NCI-H460 (cell line): ENCODE data around the gene LRFN2. TPM values are rescaled to one million over a fixed set of nuclear protein-coding genes. Genes with fewer than 3 reads are reported as not detected.

ENCODE experiments used
- DNase-seq: peaks from one replicate; pipeline ENCODE4 v3.0.0-alpha.2; 2016; ENCODE audit warnings: low read depth; ENCODE audit errors: extremely low read depth
- total RNA-seq: library from RNA; depleted of rRNA; stranded (reverse); fragments of >200 nt; shearing (Covaris generic); gene quantifications from 2 replicates; pipeline ENCODE4 v1.2.3, GENCODE V29; 2014

Gene LRFN2
- total RNA-seq, 1 experiment from 2014 or later = not detected

DNA sequence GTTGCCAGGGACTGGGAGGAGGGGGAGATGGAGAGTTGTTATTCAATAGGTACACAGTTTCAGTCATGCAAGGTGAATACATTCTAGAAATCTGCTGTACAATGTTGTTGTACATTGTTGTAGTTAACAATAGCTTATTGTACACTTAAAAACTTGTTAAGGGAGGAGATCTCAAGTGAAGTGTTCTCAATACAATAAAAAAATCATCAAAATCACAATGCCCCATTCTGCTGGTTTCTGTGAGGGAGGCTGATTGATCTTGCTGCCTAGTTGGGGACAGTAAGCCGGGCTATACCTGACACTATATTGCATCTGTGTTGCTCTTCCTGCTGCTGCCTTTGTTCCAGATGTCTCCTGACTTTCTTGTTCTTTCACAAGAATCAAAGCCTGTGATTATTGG, 232.1 kb downstream of the LRFN2 start:
- DNase-seq = no peak

DNA sequence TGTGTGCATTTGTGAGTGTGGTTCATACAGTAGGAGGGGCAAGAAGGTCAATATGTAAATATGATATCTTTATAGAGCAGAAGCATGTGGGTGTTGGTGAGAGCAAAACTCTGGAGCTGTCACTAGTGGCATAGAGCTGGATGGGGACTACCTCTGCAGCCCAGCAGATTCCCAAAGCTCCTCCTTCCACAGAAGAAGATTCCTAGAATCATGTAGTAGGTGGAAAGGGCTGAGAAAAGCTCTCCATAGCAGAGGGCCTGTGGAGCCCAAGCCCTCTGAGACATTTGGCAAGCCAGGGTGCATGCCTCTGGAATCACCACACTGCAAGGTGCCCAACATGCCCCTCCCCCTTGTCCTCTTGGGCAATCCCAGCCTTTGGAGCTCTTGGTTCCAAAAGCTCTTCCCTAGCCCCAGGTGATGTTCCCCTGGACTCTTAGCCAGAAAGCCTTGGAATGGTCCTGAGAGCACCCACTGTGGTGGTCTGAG, 233.2 kb downstream of the LRFN2 start:
- no peak for DNase-seq

DNA sequence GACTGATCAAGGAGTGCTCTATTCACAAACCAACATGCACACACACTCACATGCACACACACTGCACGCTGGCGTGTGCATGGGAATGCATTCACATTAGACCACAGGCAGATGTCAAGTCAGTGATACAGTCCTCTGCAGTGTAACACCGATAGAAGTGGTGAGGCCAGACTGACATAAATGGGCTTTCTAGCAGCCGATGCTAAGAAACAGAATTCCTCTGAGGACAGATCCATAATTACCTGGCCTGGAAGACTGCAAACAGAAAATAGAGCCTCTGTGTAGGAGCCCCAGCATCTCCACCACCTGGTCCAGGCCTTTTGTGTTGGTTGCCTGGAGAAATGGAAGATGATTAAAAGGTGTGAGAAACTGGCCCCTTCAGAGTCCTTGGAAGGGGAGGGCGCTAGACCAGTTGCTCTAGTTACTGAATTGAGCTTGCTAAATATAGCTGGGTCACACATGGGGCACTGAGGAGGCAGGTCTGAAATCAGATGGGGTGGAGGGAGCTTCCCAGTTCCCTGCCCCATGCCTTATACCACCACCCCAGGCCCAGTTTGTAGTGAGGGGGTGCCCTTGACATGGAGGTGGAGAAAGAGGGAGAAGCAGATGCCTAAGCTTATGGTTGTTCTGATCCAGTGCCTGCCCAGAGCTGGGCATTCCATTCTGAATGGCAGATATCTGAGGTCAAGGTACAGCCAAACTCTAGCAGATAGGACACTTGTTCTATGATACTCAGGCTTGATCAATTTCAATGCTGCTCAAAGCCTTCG, 233.8 kb downstream of the LRFN2 start:
- DNase-seq = no peak

DNA sequence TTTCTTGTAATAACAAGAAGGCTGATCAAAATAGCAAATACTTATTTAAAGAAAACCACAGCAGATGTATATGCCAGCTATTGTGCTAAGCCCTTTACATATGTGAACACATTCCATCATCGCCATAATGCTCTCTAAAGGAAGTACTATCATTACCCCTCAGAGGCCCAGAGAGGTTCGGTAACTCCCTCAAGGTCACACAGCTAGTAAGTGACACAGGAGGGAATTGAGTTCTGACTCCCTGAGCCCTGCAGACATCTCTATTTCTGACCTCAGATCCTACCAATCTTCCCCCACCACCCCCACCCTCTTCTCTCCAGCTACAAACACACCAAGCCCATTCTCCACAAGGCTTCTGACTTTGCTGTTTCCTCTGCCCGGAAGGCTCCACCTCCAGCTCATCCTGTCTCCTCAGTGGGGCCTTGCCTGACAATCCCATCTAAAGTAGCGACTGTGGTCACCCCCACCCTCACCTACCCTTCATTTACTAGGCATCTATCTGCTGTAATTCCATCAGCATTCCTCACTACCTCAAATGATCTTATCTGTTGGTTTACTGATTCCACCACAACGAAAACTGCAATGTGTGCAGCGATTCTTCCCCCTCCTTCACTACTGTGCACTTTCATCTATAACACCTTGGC, 234.5 kb downstream of the LRFN2 start:
- no peak for DNase-seq

DNA sequence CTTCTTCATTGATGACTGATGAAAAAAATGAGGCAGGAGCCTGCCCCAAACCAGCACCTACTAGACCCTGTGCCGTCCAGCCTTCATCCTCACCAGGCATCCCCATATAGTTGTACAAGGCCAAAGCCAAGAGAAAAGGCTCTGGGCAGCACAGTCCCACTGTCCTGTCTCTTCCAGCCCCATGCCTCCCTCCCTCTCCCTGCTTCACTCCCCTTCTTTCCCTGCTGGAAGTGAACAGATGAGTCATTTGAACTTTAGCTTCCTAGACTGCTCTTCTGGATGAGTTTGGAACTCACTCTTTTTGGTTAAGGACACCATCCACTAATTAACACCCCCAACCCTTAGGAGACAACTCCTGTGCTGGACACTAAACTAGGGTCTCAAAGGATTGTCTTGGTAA, 235.2 kb downstream of the LRFN2 start:
- DNase-seq = no peak

DNA sequence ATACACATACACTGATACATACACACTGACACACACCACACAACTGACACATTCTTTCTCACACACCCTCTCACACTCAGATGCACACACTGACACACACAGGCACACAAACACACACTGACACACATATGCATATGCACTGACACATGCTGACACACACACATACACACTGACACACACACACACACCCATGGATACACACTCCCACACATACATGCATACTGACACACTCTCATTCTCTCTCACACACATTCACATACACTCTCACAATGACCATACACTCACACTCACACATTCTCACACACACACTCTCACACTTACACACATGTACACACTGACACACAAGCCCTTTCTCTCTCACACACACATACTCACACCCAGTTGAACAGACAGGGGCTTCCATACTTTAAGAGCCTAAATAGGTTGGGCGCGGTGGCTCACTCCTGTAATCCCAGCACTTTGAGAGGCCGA, 236.4 kb downstream of the LRFN2 start:
- no peak for DNase-seq

DNA sequence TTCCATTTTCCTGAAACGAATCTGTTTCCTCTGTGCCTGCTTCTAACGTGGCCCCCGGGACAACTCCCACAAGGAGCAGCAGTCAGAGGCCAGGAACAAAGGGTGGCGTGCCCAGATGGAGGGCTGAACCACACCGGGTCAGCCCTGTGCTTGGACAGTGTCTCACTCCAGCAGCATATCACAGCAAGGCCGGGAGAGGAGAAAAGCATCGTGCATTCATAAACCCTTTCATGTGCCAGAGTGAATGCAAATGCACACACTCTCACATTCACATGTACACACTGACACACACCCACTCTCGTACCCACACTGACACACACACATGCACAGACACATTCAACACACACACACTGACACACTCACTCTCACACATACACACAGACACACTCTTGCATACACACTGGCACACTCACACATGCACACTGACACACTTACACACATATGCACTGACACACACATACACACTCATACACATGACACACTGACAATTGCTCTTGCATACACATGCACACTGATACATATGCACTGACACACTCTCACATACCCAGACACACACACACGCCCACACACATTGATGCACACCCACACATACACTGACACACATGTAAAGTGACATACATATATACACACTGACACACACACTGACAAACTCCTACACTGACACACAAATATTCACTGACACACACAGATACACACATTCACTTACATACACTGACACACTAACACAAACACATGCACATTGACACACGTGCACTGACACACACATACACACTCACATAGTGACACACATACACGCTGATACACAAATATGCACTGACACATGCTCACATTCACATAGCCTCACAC, 237.0 kb downstream of the LRFN2 start:
- no peak for DNase-seq

DNA sequence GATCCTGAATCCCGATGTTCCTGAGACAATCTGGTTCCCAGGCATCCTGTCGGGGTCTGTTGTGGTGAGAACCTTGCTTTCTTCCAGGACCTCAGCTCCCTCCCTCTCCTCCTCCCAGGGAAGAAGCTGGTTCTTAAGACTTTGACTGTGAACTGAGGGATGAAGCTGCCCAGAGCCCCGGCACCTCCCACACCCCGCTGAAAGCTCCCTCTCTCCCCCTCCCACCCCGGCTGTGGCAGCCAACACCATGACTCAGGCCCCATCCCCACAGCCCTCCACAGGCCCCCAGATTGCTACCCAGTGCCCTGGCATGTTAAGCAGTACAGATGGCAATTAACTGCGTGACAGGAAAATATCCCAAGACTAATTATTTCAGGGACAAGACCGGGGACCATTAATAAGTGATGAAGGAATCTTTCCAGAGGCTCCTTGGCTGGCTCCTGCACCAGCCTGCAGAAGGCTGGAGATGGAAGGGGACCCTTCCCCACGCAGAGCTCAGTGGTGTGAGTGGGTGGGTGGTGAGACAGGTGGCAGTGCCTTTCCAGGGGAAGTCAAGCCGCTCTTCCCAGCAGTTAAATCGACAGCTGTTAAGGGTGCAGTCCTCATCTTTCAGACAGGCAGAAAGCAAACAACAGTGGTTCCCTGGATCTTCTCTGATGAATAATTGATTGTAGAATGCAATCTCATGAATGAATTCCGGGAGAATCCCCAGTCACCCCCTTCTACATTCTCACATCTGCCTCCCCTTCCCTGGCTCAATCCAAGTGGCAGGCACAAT, 237.9 kb downstream of the LRFN2 start:
- no peak for DNase-seq

DNA sequence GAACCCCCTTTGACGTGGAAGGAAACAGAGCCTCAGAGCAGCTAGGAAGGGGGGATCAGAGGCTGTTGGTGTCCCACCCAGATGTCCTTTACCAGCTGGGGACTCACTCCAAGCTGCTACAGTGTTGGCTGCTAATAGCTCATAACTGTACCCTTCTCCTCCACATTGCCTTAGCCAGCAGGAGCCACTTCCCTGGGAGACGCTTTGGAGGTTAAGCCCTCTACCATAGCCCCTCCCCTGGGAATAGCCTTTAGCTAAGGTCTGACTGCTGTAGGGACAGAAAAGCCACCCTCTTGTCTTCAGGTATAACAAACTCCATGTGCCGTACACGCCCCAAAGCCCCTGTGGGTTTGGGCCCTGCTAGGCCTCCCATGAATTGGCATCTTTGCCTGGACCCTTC, 238.6 kb downstream of the LRFN2 start:
- DNase-seq = no peak

DNA sequence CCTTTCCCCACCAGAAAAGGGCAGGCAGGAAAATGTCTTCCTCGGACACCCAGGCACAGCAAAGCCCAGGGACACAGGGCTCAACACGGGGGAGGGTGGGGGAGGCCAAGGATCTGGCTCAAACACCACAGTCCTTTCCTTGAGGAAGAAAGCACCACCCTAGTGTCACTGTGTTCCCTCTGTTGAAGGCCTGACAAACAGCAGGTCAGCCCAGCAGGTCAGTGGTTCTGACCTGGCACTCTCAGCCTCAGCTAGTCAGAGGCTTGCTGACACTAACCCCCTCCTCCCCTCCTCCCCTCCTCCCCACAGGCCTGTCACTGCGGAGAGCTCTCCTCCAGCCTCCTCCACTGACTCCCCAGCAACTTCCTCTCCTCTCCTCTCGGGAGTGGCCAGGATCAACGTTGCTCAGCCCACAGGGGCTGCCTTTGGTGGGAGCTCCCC, 239.6 kb downstream of the LRFN2 start:
- no peak for DNase-seq

DNA sequence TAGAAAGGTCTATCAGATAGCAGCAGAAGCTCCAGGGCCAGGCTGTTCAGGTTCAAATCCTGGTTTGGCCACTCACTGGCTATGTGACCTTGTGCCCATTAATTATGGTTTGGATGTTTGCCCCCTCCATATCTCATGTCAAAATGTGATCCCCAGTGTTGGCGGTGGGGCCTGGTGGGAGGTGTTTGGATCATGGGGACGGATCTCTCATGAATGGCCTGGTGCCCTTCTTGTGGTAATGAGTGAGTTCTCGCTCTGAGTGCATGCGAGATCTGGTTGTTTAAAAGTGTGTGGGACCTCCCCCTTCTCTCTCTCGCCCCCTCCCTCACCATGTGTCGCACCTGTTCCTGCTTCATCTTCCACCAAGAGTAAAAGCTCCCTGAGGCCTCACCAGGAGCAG, 240.9 kb downstream of the LRFN2 start:
- DNase-seq = no peak

DNA sequence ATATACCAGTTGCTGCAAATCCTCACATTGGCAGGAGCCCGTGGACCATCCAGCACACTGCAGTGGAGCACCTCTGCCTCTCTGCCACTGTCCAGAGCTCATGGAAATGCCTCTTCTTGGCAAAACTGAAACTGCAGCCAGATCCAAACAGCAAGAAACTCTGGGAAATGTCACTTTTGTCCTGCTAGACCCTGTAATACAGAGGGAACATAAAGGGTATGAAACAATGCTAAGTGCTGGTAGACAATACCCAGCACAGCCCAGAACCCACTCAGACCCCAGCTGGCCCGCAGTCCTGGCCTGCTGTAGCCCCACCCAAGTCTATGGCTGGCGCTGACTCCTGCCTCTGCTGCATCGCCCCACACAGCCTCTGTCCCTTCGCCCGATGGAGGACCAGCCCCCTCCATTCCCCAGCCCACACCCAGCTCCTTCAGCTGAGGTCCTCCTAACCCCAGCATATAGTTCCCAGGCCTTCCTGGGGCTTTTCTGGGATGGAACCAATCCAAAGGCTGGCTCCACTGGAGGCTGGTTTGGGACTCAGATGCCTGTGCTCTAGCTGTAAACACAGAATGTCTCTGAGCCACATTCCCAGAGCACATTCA, 242.5 kb downstream of the LRFN2 start:
- no peak for DNase-seq

DNA sequence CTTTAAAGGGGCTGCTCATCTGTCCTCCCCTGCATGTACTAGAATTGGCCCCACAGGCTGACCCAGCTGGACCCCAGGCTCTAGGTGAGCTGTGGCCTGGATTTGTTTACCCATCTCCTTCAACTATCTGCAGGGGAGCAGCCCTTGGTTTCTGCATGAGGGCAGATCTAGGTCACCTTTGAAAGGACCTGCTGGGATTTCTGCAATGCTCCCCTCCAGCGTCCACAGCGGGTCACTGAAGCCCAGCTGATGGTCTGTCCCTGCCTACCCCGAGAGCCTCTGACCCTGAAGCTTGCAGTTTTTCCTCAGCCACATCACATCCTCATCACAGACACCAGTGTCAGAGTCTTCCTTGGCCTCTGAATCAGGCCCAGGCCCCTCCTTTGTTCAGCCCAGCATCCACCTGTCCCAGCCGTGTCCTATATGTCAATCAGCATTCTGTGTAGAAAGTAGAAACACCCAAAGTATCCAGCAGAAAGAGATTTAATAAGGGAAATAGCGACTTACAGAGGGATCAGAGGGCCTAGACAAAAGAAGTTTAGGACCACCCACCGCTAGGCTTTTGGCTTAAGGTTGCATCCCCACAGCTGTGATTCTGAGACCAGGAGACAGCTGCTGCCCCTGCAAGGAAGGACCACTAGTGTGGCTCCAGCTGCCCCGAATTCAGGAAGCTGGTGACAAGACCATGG, 243.1 kb downstream of the LRFN2 start:
- DNase-seq = no peak

DNA sequence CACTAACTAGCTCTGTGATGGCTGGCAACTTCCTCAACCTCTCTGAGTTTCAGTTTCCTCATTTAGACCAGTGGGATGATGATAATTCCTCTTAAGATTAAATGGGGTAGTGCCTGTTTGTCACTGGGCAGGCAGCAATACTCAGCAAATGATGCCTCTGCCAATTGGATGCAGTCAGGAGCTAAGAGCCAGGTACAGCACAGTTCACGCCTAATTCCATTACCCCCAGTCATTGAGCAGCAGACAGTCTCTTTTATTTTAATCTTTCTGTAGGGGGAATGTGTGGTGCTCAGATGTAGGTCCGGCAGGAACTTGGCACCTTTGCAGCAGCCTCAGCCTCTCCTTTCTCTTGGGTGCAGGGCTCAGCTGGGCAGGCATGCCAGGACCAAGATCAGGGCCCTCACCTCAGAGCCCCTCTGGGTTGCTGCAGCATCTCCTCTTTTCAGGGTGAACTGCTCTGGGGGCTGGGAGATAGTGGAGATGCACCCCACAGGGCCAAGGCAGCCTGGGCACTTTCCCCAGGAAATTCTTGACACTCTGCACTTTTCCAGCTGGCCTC, 243.8 kb downstream of the LRFN2 start:
- DNase-seq = no peak

DNA sequence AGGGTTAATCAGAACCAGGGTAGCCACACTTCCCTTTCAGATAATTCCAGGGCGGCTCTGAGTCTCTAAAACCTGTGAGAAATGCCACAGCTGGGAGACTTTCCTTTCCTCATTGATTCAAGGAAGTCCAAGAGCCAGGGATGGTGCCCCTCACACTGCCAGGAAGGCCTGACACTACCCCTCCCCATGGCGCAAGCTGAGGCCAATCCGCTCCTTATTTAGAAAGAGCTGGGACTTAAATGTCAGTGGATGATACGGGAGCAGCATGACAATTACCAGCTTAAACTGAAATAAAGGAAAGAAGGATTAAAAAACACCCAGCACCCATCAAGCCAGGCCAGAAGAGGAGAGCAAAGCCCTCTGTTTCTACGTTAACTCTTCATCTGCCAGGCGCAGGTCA, 244.4 kb downstream of the LRFN2 start:
- DNase-seq = no peak

DNA sequence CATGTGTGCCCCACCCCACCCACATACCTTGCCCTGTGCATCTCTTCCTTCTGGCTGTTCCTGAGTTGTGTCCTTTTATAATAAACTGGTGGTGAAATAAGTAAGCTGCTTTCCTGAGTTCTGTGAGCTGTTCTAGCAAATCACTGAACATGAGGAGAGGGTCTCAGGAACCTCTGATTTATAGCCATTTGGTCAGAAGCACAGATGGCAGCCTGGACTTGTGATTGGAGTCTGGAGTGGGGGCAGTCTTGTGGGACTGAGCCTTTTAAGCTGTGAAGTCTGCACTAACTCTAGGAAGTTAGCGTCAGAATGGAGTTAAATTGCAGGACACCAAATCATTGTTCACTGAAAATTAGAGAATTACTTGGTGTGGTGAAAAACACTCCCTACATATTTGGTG, 245.4 kb downstream of the LRFN2 start:
- no peak for DNase-seq
